Astrocyte (in vitro differentiated cells and primary cell): ENCODE measurements around the gene FANCL. TPM values are rescaled to one million over a fixed set of nuclear protein-coding genes. Genes with fewer than 3 reads are reported as not detected.
A peak's percentile ranks its signal among the peaks of the same experiment; 100 is the strongest.
"Not testable (repeated sequence)": the region's sequence is repeated elsewhere in the genome, so short reads cannot be mapped to it uniquely, and the experiment has no call there.

ENCODE experiments used
- DNase-seq: peaks from one replicate; pipeline ENCODE4 v3.0.0-alpha.2; 2010; ENCODE audit warnings: low read depth
- FAIRE-seq: peaks from 2 replicates; lab custom pipeline; 2011; peaks lifted over from hg19 to GRCh38; lab: Jason Lieb, UNC
- H2AFZ ChIP-seq: 2 replicates; pipeline ENCODE4 v1.6.0; 2012; ENCODE audit warnings: low read depth, low read length, inconsistent platforms
- H3K27ac ChIP-seq: 2 replicates; pipeline ENCODE4 v1.5.1; 2011; ENCODE audit warnings: low read depth, low read length, inconsistent platforms
- H3K27me3 ChIP-seq: 2 replicates; pipeline ENCODE4 v1.6.0; 2011; ENCODE audit warnings: low read length, inconsistent platforms; ENCODE audit not compliant: insufficient read depth
- H3K36me3 ChIP-seq: 2 replicates; pipeline ENCODE4 v1.5.1; 2011; ENCODE audit warnings: low read length, inconsistent platforms; ENCODE audit not compliant: insufficient read depth
- H3K4me1 ChIP-seq: 2 replicates; pipeline ENCODE4 v1.5.1; 2011; ENCODE audit warnings: low read length, inconsistent platforms; ENCODE audit not compliant: insufficient read depth
- H3K4me2 ChIP-seq: 2 replicates; pipeline ENCODE4 v1.6.0; 2012; ENCODE audit warnings: low read length, inconsistent platforms
- H3K4me3 ChIP-seq: 2 replicates; pipeline ENCODE4 v1.5.1; 2011; ENCODE audit warnings: low read depth, mild to moderate bottlenecking, low read length, inconsistent platforms; ENCODE audit not compliant: insufficient read depth
- H3K79me2 ChIP-seq: 2 replicates; pipeline ENCODE4 v1.6.0; 2012; ENCODE audit warnings: mild to moderate bottlenecking, low read length, inconsistent platforms; ENCODE audit not compliant: insufficient read depth
- H3K9ac ChIP-seq: 2 replicates; pipeline ENCODE4 v1.6.0; 2012; ENCODE audit warnings: mild to moderate bottlenecking, low read length, inconsistent platforms
- H3K9me3 ChIP-seq: 2 replicates; pipeline ENCODE4 v1.5.1; 2012; ENCODE audit warnings: low read depth, mild to moderate bottlenecking, low read length, inconsistent platforms; ENCODE audit not compliant: insufficient read depth
- H4K20me1 ChIP-seq: 2 replicates; pipeline ENCODE4 v1.6.0; 2012; ENCODE audit warnings: low read length, inconsistent platforms; ENCODE audit not compliant: insufficient read depth
- H3K27ac Mint-ChIP-seq: one replicate; pipeline ENCODE4 v1.8.0; 2021; ENCODE audit warnings: mild to moderate bottlenecking, mixed read lengths; ENCODE audit not compliant: unreplicated experiment
- H3K27me3 Mint-ChIP-seq: one replicate; pipeline ENCODE4 v1.8.0; 2021; ENCODE audit warnings: low read depth, mixed read lengths; ENCODE audit not compliant: unreplicated experiment
- H3K36me3 Mint-ChIP-seq: one replicate; pipeline ENCODE4 v1.8.0; 2021; ENCODE audit warnings: low read depth, mixed read lengths; ENCODE audit not compliant: unreplicated experiment
- H3K4me1 Mint-ChIP-seq: one replicate; pipeline ENCODE4 v1.8.0; 2021; ENCODE audit warnings: low read depth, mixed read lengths; ENCODE audit not compliant: unreplicated experiment
- H3K4me3 Mint-ChIP-seq: one replicate; pipeline ENCODE4 v1.8.0; 2021; ENCODE audit warnings: mild to moderate bottlenecking, moderate library complexity, mixed read lengths; ENCODE audit not compliant: unreplicated experiment
- H3K9me3 Mint-ChIP-seq: one replicate; pipeline ENCODE4 v1.8.0; 2021; ENCODE audit warnings: mild to moderate bottlenecking, mixed read lengths; ENCODE audit not compliant: unreplicated experiment
- EZH2 ChIP-seq: IDR thresholded peaks from 2 replicates; pipeline ENCODE4 v1.6.1; 2012; ENCODE audit warnings: mild to moderate bottlenecking, low read length, inconsistent platforms; ENCODE audit not compliant: insufficient read depth
- total RNA-seq: library from RNA; stranded (reverse); gene quantifications from 2 replicates; pipeline ENCODE4 v1.2.1, GENCODE V29; 2021
- TF ChIP-seq, protein P1 (sequence below): IDR thresholded peaks from 2 replicates; pipeline ENCODE4 v1.5.1; 2011; ENCODE audit warnings: low read depth, mild to moderate bottlenecking, inconsistent platforms, low read length, moderate library complexity; ENCODE audit not compliant: insufficient read depth

Gene FANCL
- total RNA-seq, 1 donor from 2014 or later: 10.7 TPM

- not testable (repeated sequence) for H3K9me3 ChIP-seq, H2AFZ ChIP-seq, H3K27ac ChIP-seq, H3K9ac ChIP-seq, H4K20me1 ChIP-seq, H3K27ac Mint-ChIP-seq, H3K27me3 Mint-ChIP-seq, H3K27me3 ChIP-seq, FAIRE-seq, H3K4me2 ChIP-seq, H3K9me3 Mint-ChIP-seq, H3K4me1 Mint-ChIP-seq, H3K36me3 Mint-ChIP-seq, H3K4me3 Mint-ChIP-seq, H3K4me1 ChIP-seq, H3K36me3 ChIP-seq, DNase-seq, H3K4me3 ChIP-seq, H3K79me2 ChIP-seq
Observed at GRCh38 chr2:58251331-58252201, 10.4 kb upstream of the FANCL start.

- Mint-ChIP-seq H3K4me3 (peak overlapping the region; percentile 96), H3K27ac (peak overlapping the region; percentile 54), H3K36me3 (no peaks in the 10 kb centered on the region), H3K27me3 (no peaks in the 10 kb centered on the region), H3K9me3 (no peaks in the 10 kb centered on the region), H3K4me1 (peaks cover 4% of the 10 kb centered on the region)
- Histone ChIP-seq H3K4me3 (peak overlapping the region; percentile 97), H3K27me3 (no peaks in the 10 kb centered on the region), H3K9ac (peak overlapping the region; percentile 91), H4K20me1 (no peaks in the 10 kb centered on the region), H3K27ac (peak overlapping the region; percentile 80), H3K4me1 (no peaks in the 10 kb centered on the region), H3K4me2 (peak overlapping the region; percentile 84), H3K9me3 (no peaks in the 10 kb centered on the region), H3K36me3 (no peaks in the 10 kb centered on the region), H2AFZ (peak overlapping the region; percentile 99), H3K79me2 (peaks cover 44% of the 10 kb centered on the region)
- FAIRE-seq (no peak), DNase-seq (no peak)
- TF ChIP-seq, protein P1, sequence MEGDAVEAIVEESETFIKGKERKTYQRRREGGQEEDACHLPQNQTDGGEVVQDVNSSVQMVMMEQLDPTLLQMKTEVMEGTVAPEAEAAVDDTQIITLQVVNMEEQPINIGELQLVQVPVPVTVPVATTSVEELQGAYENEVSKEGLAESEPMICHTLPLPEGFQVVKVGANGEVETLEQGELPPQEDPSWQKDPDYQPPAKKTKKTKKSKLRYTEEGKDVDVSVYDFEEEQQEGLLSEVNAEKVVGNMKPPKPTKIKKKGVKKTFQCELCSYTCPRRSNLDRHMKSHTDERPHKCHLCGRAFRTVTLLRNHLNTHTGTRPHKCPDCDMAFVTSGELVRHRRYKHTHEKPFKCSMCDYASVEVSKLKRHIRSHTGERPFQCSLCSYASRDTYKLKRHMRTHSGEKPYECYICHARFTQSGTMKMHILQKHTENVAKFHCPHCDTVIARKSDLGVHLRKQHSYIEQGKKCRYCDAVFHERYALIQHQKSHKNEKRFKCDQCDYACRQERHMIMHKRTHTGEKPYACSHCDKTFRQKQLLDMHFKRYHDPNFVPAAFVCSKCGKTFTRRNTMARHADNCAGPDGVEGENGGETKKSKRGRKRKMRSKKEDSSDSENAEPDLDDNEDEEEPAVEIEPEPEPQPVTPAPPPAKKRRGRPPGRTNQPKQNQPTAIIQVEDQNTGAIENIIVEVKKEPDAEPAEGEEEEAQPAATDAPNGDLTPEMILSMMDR: no peak
- TF ChIP-seq EZH2: no peak
Observed at GRCh38 chr2:58241546-58241864, 380 bp upstream of the FANCL start.

- TF ChIP-seq, protein P1: no peak
- no peak for TF ChIP-seq EZH2
- Histone ChIP-seq H3K27ac (no peak overlapping the region), H3K79me2 (peaks cover 65% of the 10 kb centered on the region), H3K4me2 (peak overlapping the region; percentile 15), H2AFZ (no peak overlapping the region), H3K9me3 (no peaks in the 10 kb centered on the region), H3K4me3 (no peak overlapping the region), H3K4me1 (no peaks in the 10 kb centered on the region), H3K27me3 (no peaks in the 10 kb centered on the region), H3K9ac (no peak overlapping the region), H3K36me3 (no peaks in the 10 kb centered on the region), H4K20me1 (peaks cover 6% of the 10 kb centered on the region)
- Mint-ChIP-seq H3K4me1 (peaks cover 4% of the 10 kb centered on the region), H3K27ac (no peak overlapping the region), H3K9me3 (no peaks in the 10 kb centered on the region), H3K36me3 (no peaks in the 10 kb centered on the region), H3K4me3 (no peak overlapping the region), H3K27me3 (no peaks in the 10 kb centered on the region)
- DNase-seq (no peak), FAIRE-seq (no peak)
Observed at GRCh38 chr2:58239243-58239925, 1.7 kb downstream of the FANCL start.
